HG03108 (cell line): ENCODE results near the gene TIRAP.
"Not testable (repeated sequence)": the region's sequence is repeated elsewhere in the genome, so short reads cannot be mapped to it uniquely, and the experiment has no call there.

Source experiments
- ATAC-seq: cut with Tn5 transposase; IDR thresholded peaks from one replicate; pipeline ENCODE4 v1.9.1; 2021; ENCODE audit warnings: moderate library complexity; ENCODE audit not compliant: unreplicated experiment

The TIRAP gene, protein sequence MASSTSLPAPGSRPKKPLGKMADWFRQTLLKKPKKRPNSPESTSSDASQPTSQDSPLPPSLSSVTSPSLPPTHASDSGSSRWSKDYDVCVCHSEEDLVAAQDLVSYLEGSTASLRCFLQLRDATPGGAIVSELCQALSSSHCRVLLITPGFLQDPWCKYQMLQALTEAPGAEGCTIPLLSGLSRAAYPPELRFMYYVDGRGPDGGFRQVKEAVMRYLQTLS

DNA sequence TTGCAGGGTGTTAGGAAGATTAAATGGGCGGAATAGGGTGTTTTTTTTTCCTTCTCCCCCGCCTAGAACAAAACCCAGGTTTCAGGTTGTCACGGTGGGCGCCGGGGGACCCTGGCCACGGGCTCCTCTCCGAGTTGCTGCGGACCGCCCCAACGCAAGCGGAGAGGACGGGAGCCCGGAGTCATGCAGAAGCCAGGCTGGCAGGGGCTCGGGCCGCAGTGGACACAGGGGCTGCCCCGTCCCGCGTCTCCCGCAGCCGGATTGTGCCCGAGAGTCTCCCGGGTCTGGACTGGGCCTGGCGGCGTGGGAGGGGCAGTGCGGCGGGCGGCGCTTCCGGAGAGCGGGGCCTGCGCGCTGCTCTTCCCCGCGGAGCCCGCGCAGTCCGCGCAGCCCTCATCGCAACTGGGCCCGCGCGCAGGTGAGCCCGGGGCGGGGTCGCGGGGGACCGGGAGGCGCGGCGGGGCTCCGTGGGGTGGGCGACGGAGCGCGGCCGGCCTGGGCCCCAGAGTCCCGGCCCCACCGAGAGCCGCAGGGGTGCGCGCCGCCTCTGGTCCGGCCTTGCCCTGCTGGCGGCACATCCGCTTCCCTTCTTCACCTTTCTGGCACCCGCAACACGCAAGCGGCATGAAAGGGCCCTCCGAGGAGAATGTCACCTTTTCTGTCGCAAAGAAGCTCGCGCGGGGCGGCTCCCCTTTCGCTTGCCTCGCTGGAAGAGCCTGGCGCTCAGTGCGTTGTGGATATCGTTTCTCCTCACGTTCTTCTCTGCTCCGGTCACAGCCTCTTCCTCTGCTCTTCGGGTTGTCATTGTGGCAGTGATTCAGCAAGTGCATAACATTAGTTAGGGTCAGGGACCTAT lies at the start of gene TIRAP:
TSS of gene TIRAP (plus strand) at position 358 of the 856 bp plus-strand sequence. CDS start 7,802 bp downstream, outside the sequence.
- peak; percentile 60 for ATAC-seq

DNA sequence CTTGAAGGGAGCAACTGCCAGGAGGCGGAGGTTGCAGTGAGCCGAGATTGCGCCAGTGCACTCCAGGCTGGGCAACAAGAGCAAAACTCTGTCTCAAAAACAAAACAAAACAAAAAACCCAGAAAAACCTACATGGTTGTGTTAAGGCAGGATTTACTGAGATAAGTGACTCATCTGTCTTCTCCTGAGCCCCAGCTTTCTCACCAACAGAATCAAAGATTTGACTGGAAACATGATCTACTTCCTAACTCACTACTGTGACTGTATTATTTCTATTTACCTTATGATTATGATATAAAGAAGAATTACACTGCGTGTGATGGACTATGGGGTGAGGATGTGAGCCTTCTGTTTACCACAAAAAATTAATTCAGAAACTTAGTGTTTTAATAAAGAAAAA lies 49.5 kb upstream of the TIRAP start:
- no peak for ATAC-seq

DNA sequence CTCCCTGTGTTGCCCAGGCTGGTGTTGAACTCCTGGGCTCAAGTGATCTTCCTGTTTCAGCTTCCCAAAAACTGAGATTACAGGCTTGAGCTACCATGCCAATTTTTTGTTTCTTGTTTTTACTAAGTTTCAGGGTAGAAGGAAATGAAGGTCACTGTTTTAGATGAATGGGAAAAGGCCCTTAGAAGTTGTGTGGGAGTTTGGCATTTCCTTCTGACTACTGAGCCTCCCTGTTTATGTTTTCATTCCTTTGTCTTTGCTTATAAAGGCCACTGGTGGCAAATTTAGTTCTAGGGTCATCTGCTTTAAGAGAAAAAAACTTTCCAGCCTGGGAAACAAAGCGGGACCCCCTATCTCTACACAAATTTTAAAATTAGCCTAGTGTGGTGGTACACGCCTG lies 36.3 kb upstream of the TIRAP start:
- ATAC-seq: no peak

DNA sequence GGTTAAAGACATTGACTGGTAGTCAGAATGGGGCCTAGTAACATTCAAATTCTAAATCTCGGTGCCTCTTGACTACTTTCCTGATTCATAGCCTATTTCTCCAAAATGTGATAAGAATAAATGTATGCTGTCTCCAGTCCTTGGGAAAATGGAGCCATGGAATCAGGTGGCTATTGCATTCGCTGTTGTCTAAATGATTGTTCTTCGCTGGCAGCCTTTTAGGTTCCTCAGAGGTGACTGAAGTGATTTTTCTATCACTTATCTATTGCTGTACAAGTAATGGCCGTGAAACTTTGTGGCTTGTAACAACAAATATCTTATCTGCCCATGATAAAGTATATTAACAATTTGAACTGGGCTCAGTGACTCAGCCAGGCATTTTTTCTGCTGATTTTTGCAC lies 29.6 kb upstream of the TIRAP start:
- ATAC-seq: no peak

DNA sequence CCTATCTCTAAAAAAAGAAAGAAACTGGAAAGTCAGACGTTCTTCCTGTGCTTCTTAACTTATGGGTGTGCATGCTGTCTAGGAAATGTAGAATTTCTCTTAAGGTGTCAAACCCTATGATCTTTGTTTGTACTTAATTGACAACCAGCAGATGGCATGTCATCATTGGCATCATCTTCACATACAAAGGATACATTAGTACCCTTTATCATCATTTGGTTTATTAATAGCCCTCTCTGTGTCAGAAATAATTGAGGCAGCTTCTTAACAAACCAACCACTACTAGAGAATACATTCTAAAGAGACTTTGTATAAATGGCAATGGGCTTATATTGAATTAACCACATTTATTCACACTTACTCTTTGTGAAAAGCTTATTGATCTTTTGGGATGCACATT lies 28.1 kb upstream of the TIRAP start:
- no peak for ATAC-seq

DNA sequence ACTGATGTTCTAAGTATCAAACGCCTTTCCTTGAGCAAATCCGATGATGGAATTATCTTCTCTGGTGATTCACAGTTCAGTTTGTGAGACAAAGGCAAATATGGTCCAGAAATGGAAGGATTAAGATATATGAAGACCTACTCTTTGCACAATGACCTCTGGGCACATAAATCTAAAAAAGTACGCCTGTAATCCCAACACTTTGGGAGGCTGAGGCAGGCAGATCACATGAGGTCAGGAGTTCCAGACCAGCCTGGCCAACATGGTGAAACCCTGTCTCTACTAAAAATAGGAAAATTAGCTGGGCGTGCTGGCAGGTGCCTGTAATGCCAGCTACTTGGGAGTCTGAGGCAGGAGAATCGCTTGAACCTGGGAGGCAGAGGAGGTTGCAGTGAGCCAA lies 27.4 kb upstream of the TIRAP start:
- not testable (repeated sequence) for ATAC-seq

DNA sequence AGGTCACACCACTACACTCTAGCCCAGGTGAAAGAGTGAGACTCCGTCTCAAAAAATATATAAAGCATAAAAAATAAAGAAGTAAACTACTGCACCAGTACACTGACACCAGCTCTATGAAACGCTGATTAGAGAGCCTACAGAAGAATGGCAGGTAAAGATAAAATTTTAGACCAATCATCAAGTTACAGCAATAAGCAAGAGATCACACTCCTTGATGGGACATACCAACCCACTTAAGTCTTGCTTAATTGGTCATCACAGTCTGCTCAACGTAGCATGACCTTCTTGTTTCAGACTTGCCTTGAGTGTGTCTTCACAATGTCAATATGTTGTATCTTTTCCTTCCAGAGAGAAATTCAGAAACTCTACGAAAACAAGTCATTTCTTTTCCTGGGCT lies 26.7 kb upstream of the TIRAP start:
- ATAC-seq: no peak

DNA sequence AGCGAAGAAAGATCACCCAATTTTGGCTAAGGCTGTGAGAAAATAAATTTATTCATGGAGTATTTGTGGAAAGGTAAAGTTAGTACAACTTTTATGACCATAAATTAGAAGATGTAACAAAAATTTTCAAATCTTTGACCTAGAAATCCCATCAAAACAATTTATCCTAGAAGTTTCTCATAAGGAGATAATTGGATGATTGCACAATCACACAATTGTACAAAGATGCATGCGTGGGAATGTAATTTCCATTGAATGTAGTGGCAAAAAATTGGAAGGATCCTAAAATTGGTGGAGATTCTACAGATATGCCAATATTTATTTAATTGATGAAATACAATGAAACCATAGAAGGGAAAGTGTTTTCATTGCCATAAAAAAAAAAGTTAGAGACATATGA lies 25.7 kb upstream of the TIRAP start:
- no peak for ATAC-seq

DNA sequence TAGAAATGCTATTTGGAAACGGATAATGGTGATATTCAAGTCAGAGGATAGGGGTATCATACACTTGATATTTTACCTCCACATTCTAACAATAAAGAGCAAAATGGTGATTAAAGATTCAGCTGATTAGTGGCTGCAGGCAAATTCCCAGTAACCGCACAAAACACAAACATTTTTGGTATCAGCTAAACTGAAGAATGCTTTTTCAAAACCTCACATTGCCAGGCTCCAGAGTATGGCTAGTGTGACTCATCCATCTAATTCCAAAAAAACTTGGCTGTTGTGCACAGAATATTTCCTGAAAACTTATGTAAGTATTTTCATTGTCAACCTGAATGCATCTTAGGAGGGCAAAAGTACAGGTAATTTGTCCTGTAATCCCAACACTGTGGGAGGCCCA lies 25.1 kb upstream of the TIRAP start:
- no peak for ATAC-seq

DNA sequence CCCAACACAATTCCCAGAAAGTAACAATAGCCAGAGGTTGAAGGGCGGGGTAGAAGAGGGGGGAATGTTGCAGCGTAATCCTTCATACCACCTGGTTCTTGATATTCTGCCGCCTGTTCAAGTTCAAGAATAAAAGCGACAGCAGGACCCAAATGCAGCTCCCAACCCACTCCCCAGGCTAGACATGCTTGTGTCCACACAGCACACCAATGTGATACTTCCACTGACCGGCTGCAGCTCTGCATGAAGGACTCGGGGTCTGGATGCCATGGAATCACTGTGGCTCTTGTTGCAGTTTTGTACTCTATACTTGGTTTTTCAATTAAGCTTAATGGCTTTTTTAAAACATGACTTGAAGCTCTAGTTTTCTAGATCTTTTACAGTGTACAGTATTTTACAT lies 20.7 kb upstream of the TIRAP start:
- ATAC-seq: no peak

DNA sequence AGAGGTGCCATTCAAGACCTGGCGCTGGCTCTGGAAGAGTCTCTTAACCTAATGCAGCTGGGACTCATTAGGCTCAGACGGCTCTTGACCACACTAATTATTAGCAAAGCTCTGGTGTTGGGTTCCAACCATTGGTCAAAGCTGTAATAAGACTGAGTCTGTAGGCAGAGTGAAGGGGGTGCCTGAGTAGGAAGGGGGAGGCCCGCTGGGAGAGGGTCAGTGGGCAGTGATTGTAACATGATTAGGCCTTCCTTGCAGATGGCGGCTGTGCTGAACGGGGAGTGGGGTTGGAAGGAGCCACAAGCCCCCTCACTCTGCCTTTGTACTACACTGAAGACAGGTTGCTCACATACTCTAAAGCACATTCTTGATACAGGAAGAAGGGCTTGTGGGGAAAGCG lies 19.4 kb upstream of the TIRAP start:
- no peak for ATAC-seq

DNA sequence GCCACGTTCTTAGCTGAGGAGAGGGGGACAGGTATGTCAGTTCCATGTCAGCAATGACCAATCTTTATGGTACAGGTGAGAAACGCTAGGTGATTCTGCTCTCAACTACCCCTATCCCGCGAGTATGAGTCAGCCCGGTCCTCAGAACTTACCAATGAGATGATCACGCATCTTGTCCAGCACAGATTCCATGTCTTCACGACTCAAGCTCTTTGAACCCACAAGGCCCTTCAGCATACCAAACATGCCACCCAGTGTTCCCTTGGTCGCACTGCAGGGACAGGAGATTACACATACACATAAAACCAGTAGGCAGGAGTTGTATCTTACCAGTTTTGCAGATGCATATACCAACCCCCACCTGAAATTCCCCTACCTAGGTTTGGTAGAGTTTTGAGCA lies 17.1 kb upstream of the TIRAP start:
- no peak for ATAC-seq

DNA sequence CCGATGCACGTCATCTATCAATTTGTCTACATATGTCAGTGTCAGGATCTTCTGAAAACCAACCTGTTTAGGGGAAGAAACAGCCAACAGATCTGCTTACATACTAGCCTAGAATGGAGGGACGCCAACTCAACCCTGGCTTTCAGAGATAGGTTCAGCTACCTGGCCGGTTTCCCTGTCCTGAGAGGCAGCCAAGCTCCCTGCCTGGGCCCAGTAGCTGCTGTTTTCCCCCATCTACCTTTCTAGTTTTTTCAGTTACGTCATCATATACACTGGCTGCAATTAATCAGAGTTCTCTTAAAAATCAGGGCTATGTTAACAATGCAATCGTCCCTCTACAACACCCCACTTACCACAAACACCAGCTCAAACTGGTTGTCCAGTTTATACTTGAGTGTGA lies 15.2 kb upstream of the TIRAP start:
- ATAC-seq: no peak

DNA sequence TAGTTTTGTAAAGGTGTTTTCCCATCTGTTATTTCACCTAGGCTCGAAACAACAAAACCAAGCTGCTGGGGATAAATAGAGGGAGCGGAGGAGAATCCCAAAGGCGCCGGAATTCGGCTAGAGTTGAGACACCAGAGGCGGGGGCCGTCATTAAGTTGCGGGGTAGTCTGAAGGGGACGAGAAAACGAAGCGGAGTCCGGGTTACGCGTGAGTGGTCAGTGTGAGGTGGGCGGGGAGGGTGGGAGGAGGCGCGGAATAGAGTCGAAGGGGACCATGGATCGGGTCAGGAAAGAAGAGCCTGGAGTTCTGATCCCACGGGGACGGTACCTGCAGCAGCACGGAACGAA lies 14.6 kb upstream of the TIRAP start:
- no peak for ATAC-seq

DNA sequence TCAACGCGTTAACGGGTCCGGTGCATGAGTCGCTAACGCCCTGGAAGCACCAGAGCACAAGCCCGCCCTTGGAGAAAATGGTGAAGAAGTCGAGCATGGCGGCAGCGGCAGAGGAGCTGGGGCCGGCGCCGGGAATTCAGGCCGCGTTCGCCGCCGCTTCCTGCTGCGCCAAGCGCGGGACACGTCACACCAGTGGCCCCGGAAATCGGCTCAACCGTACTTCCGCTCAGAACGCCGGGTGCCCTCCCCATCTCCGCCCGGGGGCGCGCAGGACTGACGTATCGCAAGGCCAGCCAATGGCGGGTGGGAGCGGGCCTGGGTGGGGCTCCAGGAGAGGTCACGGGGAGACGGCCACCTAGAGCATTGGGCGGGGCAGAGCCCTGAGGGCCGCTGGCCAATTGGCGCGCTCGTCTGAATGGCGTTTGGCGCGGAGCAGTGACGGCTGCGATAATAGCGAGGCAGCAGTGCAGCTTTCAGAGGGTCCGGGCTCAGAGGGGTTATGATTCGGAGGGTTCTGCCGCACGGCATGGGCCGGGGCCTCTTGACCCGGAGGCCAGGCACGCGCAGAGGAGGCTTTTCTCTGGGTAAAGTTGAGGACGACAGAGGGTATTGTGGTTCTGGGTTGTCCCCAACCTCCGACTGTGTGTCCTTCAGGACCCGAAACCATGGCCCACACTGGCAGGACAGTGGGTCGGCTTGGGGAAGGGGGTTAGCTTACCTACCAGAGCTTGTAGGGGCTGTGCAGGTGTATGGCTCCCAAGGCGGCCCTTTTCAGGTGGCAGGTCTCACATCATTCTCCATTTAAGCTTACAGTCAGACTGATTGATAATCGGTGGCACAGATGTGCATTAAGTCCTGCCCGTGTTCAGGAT lies 13.9 kb upstream of the TIRAP start, which contains the start of the genes FOXRED1 and SRPRA:
TSS of gene FOXRED1 (plus strand) at position 447 of the 872 bp plus-strand sequence. CDS start at position 500, 53 bp downstream.
TSS of gene SRPRA (minus strand) at position 188 of the 872 bp plus-strand sequence. CDS start at position 97, 91 bp downstream.
- peak; percentile 99 for ATAC-seq

DNA sequence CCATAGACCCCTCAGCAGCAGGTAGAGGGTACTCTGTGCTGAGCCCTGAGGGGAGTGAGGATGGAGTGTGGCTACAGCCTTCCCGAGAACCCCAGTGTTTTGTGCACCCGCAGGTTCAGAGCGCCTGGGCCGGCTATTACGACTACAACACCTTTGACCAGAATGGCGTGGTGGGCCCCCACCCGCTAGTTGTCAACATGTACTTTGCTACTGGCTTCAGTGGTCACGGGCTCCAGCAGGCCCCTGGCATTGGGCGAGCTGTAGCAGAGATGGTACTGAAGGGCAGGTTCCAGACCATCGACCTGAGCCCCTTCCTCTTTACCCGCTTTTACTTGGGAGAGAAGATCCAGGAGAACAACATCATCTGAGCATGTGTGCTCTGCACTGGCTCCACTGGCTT lies 5.6 kb upstream of the TIRAP start:
- no peak for ATAC-seq

DNA sequence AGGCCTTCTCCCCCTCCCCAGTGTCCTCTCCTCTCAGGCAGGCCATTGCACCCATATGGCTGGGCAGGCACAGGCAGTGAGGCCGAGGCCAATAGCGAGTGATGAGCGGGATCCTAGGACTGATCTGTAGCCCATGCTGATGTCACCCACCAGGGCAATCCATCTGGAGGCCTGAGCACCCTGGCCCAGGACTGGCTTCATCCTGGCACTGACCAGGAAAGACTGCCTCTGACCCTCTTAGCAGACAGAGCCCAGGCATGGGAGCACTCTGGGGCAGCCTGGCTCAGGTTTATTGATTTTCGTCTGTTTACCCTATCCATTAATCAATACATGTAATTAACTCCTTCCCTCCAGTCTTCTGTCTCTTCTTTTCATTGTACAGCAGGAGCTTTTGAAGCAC lies 5.1 kb upstream of the TIRAP start:
- no peak for ATAC-seq

DNA sequence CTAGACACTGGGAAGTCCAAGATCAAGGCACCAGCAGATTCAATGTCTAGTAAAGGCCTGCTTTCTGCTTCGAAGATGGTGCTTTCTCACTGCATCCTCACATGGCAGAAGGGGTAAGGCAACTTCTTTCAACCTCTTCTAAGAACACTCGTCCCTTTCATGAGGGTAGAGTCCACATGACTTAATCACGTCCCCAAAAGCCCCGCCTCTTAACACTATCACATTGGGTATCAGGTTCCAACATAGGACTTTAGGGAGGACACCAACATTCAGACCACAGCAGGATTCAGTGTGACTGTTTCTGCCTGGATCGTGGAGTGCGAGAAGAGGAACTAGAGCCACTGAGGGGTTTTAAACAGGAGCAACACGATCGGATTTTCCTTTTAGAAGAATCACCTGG lies 3.7 kb upstream of the TIRAP start:
- ATAC-seq: no peak

DNA sequence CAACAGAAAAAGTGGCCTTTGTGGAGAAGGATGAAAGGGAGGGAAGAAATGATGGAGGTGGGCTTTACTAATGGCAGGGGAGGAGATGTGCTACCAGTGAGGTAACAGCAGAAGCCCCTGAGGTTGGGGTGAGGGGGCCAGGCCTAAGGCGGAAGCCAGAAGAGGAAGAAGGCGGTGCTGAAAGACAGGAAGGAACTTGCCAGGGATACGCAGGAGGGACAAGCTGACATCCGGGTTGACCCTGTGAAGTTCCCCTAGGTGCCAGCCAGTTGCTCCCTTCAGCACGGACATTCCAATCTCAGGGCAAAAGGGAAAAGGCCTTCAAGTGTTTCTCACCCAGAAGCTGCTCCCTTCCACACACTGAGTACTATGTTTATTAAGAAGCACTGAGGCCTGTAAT lies 2.3 kb upstream of the TIRAP start:
- no peak for ATAC-seq

DNA sequence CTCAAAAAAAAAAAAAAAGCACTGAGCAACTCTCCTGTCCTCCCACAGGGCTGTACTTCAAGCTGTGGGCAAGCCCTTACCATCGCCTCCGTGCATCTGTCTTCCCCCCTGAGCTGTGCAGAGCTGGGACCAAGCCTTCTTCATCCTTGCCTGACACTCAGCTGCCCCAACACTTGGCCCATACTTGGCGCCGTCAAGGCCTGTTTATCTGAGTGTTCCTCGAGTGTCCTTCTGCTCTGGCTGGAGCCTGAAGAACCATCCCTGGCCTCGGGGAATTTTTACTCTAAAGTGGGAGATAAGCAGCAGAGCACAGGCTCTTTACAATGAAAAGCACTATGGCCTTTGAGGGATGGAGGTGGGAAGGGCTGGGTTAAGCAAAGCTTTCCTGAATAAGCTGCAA lies 1.6 kb upstream of the TIRAP start:
- no peak for ATAC-seq

DNA sequence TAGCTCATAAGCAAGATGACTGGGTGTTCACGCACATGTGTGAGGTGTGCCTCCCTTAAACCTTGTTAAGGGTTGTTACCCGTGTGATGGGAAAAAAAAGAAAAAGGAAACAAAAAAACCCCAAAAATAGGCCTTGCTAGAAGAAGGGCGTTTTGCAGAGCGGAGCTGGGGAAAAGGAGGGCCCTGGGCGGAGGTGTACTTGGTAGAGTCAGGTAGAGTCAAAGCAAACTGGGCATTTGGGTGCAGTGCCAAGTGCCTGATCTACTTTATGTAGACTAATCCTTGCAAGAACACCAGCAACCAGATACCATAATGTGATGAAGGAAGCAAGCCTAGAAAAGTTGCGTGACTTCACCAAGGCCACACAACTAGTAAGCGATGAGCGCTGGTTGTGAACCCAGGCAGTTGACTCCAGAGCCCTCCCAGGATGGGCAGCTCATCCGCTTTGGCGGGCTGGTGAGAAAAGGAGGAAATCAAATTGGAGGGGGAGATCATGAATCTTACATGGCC lies 1.2 kb upstream of the TIRAP start:
- no peak for ATAC-seq
